Neural crest cell (in vitro differentiated cells): Measurements from ENCODE around the gene GSTA1. TPM values are rescaled to one million over a fixed set of nuclear protein-coding genes. Genes with fewer than 3 reads are reported as not detected.
"Not testable (repeated sequence)": the region's sequence is repeated elsewhere in the genome, so short reads cannot be mapped to it uniquely, and the experiment has no call there.

Experiments
- DNase-seq: peaks from one replicate; pipeline ENCODE4 v3.0.0; 2021; ENCODE audit warnings: low read depth, mixed read lengths, low spot score
- H3K27ac Mint-ChIP-seq: one replicate; pipeline ENCODE4 v1.8.0; 2021; ENCODE audit warnings: mild to moderate bottlenecking, mixed read lengths; ENCODE audit not compliant: unreplicated experiment
- H3K27me3 Mint-ChIP-seq: 2 replicates; pipeline ENCODE4 v1.8.0; 2021; ENCODE audit warnings: low read depth, mild to moderate bottlenecking, mixed read lengths
- H3K36me3 Mint-ChIP-seq: 2 replicates; pipeline ENCODE4 v1.8.0; 2021; ENCODE audit warnings: low read depth, mild to moderate bottlenecking, mixed read lengths
- H3K4me1 Mint-ChIP-seq: 2 replicates; pipeline ENCODE4 v1.8.0; 2021; ENCODE audit warnings: mixed read lengths
- H3K4me3 Mint-ChIP-seq: one replicate; pipeline ENCODE4 v1.8.0; 2021; ENCODE audit warnings: mild to moderate bottlenecking, mixed read lengths
- H3K9me3 Mint-ChIP-seq: 2 replicates; pipeline ENCODE4 v1.8.0; 2021; ENCODE audit warnings: mixed read lengths
- long read RNA-seq: library from polyadenylated mRNA; unstranded; transcript quantifications from one replicate; pipeline ENCODE4 v2.0.0, GENCODE V29; 2020
- total RNA-seq: library from RNA; stranded (reverse); gene quantifications from 2 replicates; pipeline ENCODE4 v1.2.1, GENCODE V29; 2021
- TF ChIP-seq, protein P1 (sequence below): fragments of 200-600 bp; sonication (generic); conservative IDR thresholded peaks from 2 replicates; pipeline ENCODE4 v1.5.0; 2021; ENCODE audit warnings: antibody characterized with exemption, mild to moderate bottlenecking

Gene GSTA1
- not detected in 2 replicates for total RNA-seq
- long read RNA-seq, partial matches to known transcripts, result 0 of 1 reads
- long read RNA-seq, other reads (novel, unspliced or antisense), result 0 of 1 reads

DNA sequence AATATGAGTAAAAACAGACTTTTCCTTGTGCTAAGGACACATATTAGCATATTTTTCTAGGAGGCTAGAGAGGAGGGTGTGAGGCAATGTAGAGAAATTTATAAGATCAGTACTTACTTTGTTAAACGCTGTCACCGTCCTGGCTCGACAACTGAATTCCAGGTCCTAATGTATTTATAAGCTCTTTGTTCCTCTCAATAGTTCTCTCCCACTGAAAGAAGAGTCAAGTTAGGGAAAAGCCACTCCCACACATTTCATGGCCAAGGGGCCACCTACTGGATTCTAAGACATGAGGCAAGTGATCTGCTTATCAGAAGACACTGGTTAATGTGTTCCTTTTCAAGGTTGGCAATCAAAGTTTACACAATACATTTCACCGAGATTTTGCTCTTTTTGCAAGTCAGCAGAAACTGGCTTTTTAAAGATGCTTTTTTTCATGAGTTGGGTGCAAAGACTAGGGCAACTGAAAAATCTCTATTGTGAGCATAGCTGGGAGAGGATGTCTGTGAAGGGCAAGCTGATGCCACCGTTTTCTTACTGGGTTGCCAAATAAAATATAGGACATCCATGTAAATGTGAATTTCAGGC, at the start of gene GSTA1:
GSTA1 (minus strand) TSS at position 149 of the 588 bp plus-strand sequence. CDS start 4,549 bp downstream, outside the sequence.
- TF ChIP-seq, protein P1, sequence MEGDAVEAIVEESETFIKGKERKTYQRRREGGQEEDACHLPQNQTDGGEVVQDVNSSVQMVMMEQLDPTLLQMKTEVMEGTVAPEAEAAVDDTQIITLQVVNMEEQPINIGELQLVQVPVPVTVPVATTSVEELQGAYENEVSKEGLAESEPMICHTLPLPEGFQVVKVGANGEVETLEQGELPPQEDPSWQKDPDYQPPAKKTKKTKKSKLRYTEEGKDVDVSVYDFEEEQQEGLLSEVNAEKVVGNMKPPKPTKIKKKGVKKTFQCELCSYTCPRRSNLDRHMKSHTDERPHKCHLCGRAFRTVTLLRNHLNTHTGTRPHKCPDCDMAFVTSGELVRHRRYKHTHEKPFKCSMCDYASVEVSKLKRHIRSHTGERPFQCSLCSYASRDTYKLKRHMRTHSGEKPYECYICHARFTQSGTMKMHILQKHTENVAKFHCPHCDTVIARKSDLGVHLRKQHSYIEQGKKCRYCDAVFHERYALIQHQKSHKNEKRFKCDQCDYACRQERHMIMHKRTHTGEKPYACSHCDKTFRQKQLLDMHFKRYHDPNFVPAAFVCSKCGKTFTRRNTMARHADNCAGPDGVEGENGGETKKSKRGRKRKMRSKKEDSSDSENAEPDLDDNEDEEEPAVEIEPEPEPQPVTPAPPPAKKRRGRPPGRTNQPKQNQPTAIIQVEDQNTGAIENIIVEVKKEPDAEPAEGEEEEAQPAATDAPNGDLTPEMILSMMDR, result peak; percentile 27
- H3K9me3 Mint-ChIP-seq, H3K4me3 Mint-ChIP-seq, H3K4me1 Mint-ChIP-seq, DNase-seq, H3K27me3 Mint-ChIP-seq, H3K36me3 Mint-ChIP-seq: not testable (repeated sequence)
- peak within 1 kb of the TSS; percentile 41 for H3K27ac Mint-ChIP-seq

DNA sequence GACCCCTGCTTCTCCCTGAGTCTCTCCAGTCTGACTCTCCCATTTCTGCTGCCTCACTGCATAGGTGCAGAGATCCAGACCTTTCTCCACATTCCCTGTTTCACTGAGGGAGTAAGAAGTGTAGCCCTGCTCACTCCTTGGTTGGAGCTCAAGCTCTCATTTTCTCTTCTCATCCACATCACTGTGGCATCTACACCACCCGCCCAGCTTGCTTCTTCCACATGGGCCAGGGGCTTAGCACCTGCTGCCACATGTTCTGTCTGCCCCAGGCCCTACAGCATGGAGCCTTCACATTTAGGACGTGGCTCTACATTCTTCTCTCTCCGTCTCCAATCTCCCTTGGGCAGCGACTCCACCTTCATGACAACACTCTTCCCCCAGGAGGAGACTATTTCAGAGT, 45.5 kb upstream of the GSTA1 start:
- Mint-ChIP-seq H3K4me3 (no peak overlapping the region), H3K4me1 (peaks cover 12% of the 10 kb centered on the region), H3K36me3 (peaks cover 3% of the 10 kb centered on the region), H3K27me3 (peaks cover 3% of the 10 kb centered on the region), H3K9me3 (peaks cover 13% of the 10 kb centered on the region), H3K27ac (no peak overlapping the region)
- DNase-seq, result no peak
- TF ChIP-seq, protein P1, result no peak

DNA sequence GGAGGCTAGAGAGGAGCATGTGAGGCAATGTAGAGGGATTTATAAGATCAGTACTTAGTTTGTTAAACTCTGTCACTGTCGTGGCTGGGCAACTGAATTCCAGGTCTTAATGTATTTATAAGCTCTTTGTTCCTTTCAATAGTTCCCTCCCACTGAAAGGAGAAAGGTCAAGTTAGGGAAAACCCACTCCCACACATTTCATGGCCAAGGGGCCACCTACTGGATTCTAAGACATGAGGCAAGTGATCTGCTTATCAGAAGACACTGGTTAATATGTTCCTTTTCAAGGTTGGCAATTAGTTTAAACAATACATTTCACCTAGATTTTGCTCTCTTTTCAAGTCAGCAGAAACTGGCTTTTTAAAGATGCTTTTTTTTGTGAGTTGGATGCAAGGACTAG, 42.4 kb upstream of the GSTA1 start:
- Mint-ChIP-seq H3K4me3 (no peak overlapping the region), H3K36me3 (peaks cover 3% of the 10 kb centered on the region), H3K9me3 (peaks cover 13% of the 10 kb centered on the region), H3K27ac (peak overlapping the region; percentile 53), H3K4me1 (peaks cover 12% of the 10 kb centered on the region), H3K27me3 (peaks cover 4% of the 10 kb centered on the region)
- no peak for DNase-seq
- TF ChIP-seq, protein P1, result no peak

- H3K9me3 Mint-ChIP-seq, result peaks cover 10% of the 10 kb centered on the region
- DNase-seq, result no peak
- H3K4me3 Mint-ChIP-seq, result no peak overlapping the region
- H3K27ac Mint-ChIP-seq, result no peak overlapping the region
- peaks cover 3% of the 10 kb centered on the region for H3K36me3 Mint-ChIP-seq
- TF ChIP-seq, protein P1, result no peak
- H3K27me3 Mint-ChIP-seq, result peaks cover 2% of the 10 kb centered on the region
- peaks cover 12% of the 10 kb centered on the region for H3K4me1 Mint-ChIP-seq
Measured at GRCh38 chr6:52843605-52844004, 40.0 kb upstream of the GSTA1 start.

GRCh38 chr6:52840763-52841585, 37.4 kb upstream of the GSTA1 start, which contains the start of gene GSTA5:
TSS of gene GSTA5 (minus strand) at chr6:52840813.
- TF ChIP-seq, protein P1, result no peak
- no peak within 1 kb of the TSS for H3K4me3 Mint-ChIP-seq
- H3K9me3 Mint-ChIP-seq, result peaks cover 2% of the 10 kb centered on the region
- no peak within 1 kb of the TSS for H3K27ac Mint-ChIP-seq
- no peaks in the 10 kb centered on the region for H3K36me3 Mint-ChIP-seq
- H3K27me3 Mint-ChIP-seq, result peaks cover 6% of the 10 kb centered on the region
- peaks cover 9% of the 10 kb centered on the region for H3K4me1 Mint-ChIP-seq
- DNase-seq, result no peak
